Parathyroid adenoma (tissue), 2 donors: ENCODE data around the gene R3HDM2.

Experiments
- H2AFZ ChIP-seq: fragments of 300-600 bp; sonication (generic); one replicate; pipeline ENCODE4 v1.7.0; 2017; ENCODE audit warnings: antibody characterized with exemption, mild to moderate bottlenecking
- H3K27ac ChIP-seq: fragments of 300-600 bp; sonication (generic); one replicate; pipeline ENCODE4 v1.7.0; 2017
- H3K27me3 ChIP-seq: fragments of 300-600 bp; sonication (generic); one replicate; pipeline ENCODE4 v1.7.0; 2017; ENCODE audit warnings: low read length; ENCODE audit not compliant: control insufficient read depth, insufficient read depth
- H3K36me3 ChIP-seq: fragments of 300-600 bp; sonication (generic); one replicate; pipeline ENCODE4 v1.7.0; 2017; ENCODE audit warnings: low read length; ENCODE audit not compliant: control insufficient read depth, insufficient read depth
- H3K4me1 ChIP-seq: fragments of 300-600 bp; sonication (generic); one replicate; pipeline ENCODE4 v1.7.0; 2017; ENCODE audit warnings: control low read depth
- H3K4me2 ChIP-seq: fragments of 300-600 bp; sonication (generic); one replicate; pipeline ENCODE4 v1.7.0; 2017; ENCODE audit warnings: low read length
- H3K4me3 ChIP-seq: fragments of 300-600 bp; sonication (generic); one replicate; pipeline ENCODE4 v1.7.0; 2017; ENCODE audit warnings: low read depth, low read length
- H3K79me2 ChIP-seq: fragments of 300-600 bp; sonication (generic); one replicate; pipeline ENCODE4 v1.7.0; 2017; ENCODE audit warnings: control low read depth
- H3K9ac ChIP-seq: fragments of 300-600 bp; sonication (generic); one replicate; pipeline ENCODE4 v1.7.0; 2017; ENCODE audit warnings: mild to moderate bottlenecking
- H3K9me3 ChIP-seq: fragments of 300-600 bp; sonication (generic); one replicate; pipeline ENCODE4 v1.7.0; 2017; ENCODE audit warnings: low read length; ENCODE audit not compliant: control insufficient read depth
- CTCF ChIP-seq: fragments of 300-600 bp; sonication (generic); IDR thresholded peaks from one replicate; pipeline ENCODE4 v1.7.0; 2017; ENCODE audit warnings: antibody characterized with exemption, mild to moderate bottlenecking
- donor health status: primary hyperparathyroidism.

The R3HDM2 gene

GRCh38 chr12:57462912-57463253, 32.0 kb upstream of the R3HDM2 start:
- H3K36me3 ChIP-seq: no peaks in the 10 kb centered on the region
- peaks cover 8% of the 10 kb centered on the region for H3K4me1 ChIP-seq
- H3K4me3 ChIP-seq: peak overlapping the region; percentile 72
- H3K9ac ChIP-seq: no peak overlapping the region
- TF ChIP-seq CTCF: no peak
- H3K27ac ChIP-seq: no peak overlapping the region
- no peaks in the 10 kb centered on the region for H3K9me3 ChIP-seq
- peak overlapping the region; percentile 81 for H3K4me2 ChIP-seq
- H3K79me2 ChIP-seq: no peaks in the 10 kb centered on the region
- H2AFZ ChIP-seq: peak overlapping the region; percentile 68
- no peaks in the 10 kb centered on the region for H3K27me3 ChIP-seq

GRCh38 chr12:57462251-57462911, 31.5 kb upstream of the R3HDM2 start:
- H3K4me1 ChIP-seq: peaks cover 8% of the 10 kb centered on the region
- peak overlapping the region; percentile 72 for H3K4me3 ChIP-seq
- H3K79me2 ChIP-seq: no peaks in the 10 kb centered on the region
- no peaks in the 10 kb centered on the region for H3K36me3 ChIP-seq
- peak overlapping the region; percentile 81 for H3K4me2 ChIP-seq
- TF ChIP-seq CTCF: peak; percentile 96
- H2AFZ ChIP-seq: peak overlapping the region; percentile 68
- H3K27ac ChIP-seq: peak overlapping the region; percentile 26
- H3K27me3 ChIP-seq: no peaks in the 10 kb centered on the region
- H3K9me3 ChIP-seq: no peaks in the 10 kb centered on the region
- no peak overlapping the region for H3K9ac ChIP-seq

- H3K9ac ChIP-seq: no peak overlapping the region
- no peak overlapping the region for H3K27ac ChIP-seq
- peak overlapping the region; percentile 72 for H3K4me3 ChIP-seq
- no peaks in the 10 kb centered on the region for H3K36me3 ChIP-seq
- H3K27me3 ChIP-seq: no peaks in the 10 kb centered on the region
- peak overlapping the region; percentile 81 for H3K4me2 ChIP-seq
- H3K79me2 ChIP-seq: no peaks in the 10 kb centered on the region
- TF ChIP-seq CTCF: no peak
- H3K4me1 ChIP-seq: peaks cover 8% of the 10 kb centered on the region
- H3K9me3 ChIP-seq: no peaks in the 10 kb centered on the region
- H2AFZ ChIP-seq: peak overlapping the region; percentile 2
Measured at GRCh38 chr12:57461917-57462250, 31.0 kb upstream of the R3HDM2 start.

- H3K27me3 ChIP-seq: no peaks in the 10 kb centered on the region
- no peak overlapping the region for H3K9ac ChIP-seq
- H3K27ac ChIP-seq: no peak overlapping the region
- peak overlapping the region; percentile 81 for H3K4me2 ChIP-seq
- peaks cover 8% of the 10 kb centered on the region for H3K4me1 ChIP-seq
- H3K79me2 ChIP-seq: no peaks in the 10 kb centered on the region
- no peaks in the 10 kb centered on the region for H3K36me3 ChIP-seq
- no peaks in the 10 kb centered on the region for H3K9me3 ChIP-seq
- no peak for TF ChIP-seq CTCF
- H2AFZ ChIP-seq: peak overlapping the region; percentile 2
- H3K4me3 ChIP-seq: peak overlapping the region; percentile 72
Measured at GRCh38 chr12:57461276-57461916, 30.6 kb upstream of the R3HDM2 start.

- H3K4me2 ChIP-seq: no peak overlapping the region
- no peak for TF ChIP-seq CTCF
- H3K27me3 ChIP-seq: no peaks in the 10 kb centered on the region
- no peak overlapping the region for H3K27ac ChIP-seq
- no peak overlapping the region for H2AFZ ChIP-seq
- H3K9me3 ChIP-seq: no peaks in the 10 kb centered on the region
- H3K9ac ChIP-seq: no peak overlapping the region
- H3K4me3 ChIP-seq: no peak overlapping the region
- H3K36me3 ChIP-seq: no peaks in the 10 kb centered on the region
- H3K4me1 ChIP-seq: peaks cover 12% of the 10 kb centered on the region
- no peaks in the 10 kb centered on the region for H3K79me2 ChIP-seq
Measured at GRCh38 chr12:57460841-57461275, 30.0 kb upstream of the R3HDM2 start.
